Gastrocnemius medialis (tissue), 4 donors: Measurements from ENCODE around the gene EVI5. TPM values are rescaled to one million over a fixed set of nuclear protein-coding genes. Genes with fewer than 3 reads are reported as not detected.
"Not testable (repeated sequence)": the region's sequence is repeated elsewhere in the genome, so short reads cannot be mapped to it uniquely, and the experiment has no call there.

Experiments
- ATAC-seq, 2 donors: fragments of 150-250 bp; one replicate each; pipeline ENCODE4 v1.9.1; 2016
- DNase-seq, 2 donors: peaks; one replicate each; pipeline ENCODE4 v3.0.0-alpha.2; 2019
- H3K27ac ChIP-seq, 4 donors: fragments of 200-600 bp; sonication (generic); 1 replicate in 1 of 4; 2 replicates in 3 of 4; pipeline ENCODE4 v1.5.1; 2016 to 2018; ENCODE audit warnings: mild to moderate bottlenecking in 2 of 4, moderate library complexity in 1 of 4
- H3K27me3 ChIP-seq, 3 donors: fragments of 200-600 bp; sonication (generic) in 2 of 3; 1 replicate in 1 of 3; 2 replicates in 2 of 3; pipeline versions ENCODE4 v1.5.1 to v1.6.0; 2016 to 2019; ENCODE audit warnings: mild to moderate bottlenecking in 1 of 3, moderate library complexity in 1 of 3
- H3K36me3 ChIP-seq, 2 donors: fragments of 200-600 bp; sonication (generic) in 1 of 2; one replicate each; pipeline ENCODE4 v1.5.1; 2017 to 2018
- H3K4me1 ChIP-seq, 2 donors: fragments of 200-600 bp; sonication (generic) in 1 of 2; one replicate each; pipeline ENCODE4 v1.5.1; 2016 to 2017; ENCODE audit warnings: mild to moderate bottlenecking in 2 of 2
- H3K4me3 ChIP-seq, 4 donors: fragments of 200-600 bp; sonication (generic) in 3 of 4; 1 replicate in 1 of 4; 2 replicates in 3 of 4; pipeline ENCODE4 v1.5.1; 2016 to 2019; ENCODE audit warnings: mild to moderate bottlenecking in 2 of 4
- H3K9me3 ChIP-seq, 3 donors: fragments of 200-600 bp; sonication (generic) in 2 of 3; 1 replicate in 1 of 3; 2 replicates in 2 of 3; pipeline ENCODE4 v1.5.1; 2016 to 2019
- CTCF ChIP-seq, 5 experiments: fragments of 450-650 bp in 3 of 5; fragments of 200-600 bp in 2 of 5; sonication (generic) in 2 of 5; IDR thresholded peaks in 4 of 5; conservative IDR thresholded peaks in 1 of 5; 1 replicate in 4 of 5; 2 replicates in 1 of 5; pipeline ENCODE4 v1.5.1; 2016 to 2019; ENCODE audit warnings: antibody characterized with exemption in 5 of 5, mild to moderate bottlenecking in 3 of 5, moderate library complexity in 3 of 5
- POLR2A ChIP-seq, 2 donors: fragments of 450-650 bp; IDR thresholded peaks; one replicate each; pipeline ENCODE4 v1.6.1; 2017; ENCODE audit warnings: antibody characterized with exemption in 2 of 2, mild to moderate bottlenecking in 2 of 2, moderate library complexity in 2 of 2
- in situ Hi-C, 4 donors: fragments of 200-750 bp; cut with MboI; loops; one replicate each; pipeline versions ENCODE4 v1.15.0 to v1.8.0; 2017; ENCODE audit warnings: low sequenced_read_pairs in 4 of 4
- intact Hi-C: fragments of 100-400 bp; cut with DNase I; formaldehyde crosslinking; loops from one replicate; pipeline ENCODE4 v1.15.1; 2023; ENCODE audit warnings: low total_unique reads
- total RNA-seq, 4 donors: library from RNA; depleted of rRNA; stranded (reverse); fragments of >200 nt; gene quantifications; one replicate each; pipeline versions ENCODE4 v1.1.0 to v1.2.3, GENCODE V29; 2016

Gene EVI5
- total RNA-seq, 4 donors from 2014 or later = 4.6 to 12.5 (median 8.2) TPM

- no peak for TF ChIP-seq POLR2A (IDR thresholded peaks at IDR 0.05)
- no peak for TF ChIP-seq CTCF (IDR thresholded peaks at IDR 0.05 in 4 of 5, conservative IDR thresholded peaks at IDR 0.05 in 1 of 5)
- Histone ChIP-seq H3K36me3 (no peaks in the 10 kb centered on the region), H3K4me3 (no peak overlapping the region), H3K27ac (no peak overlapping the region), H3K27me3 (no peaks in the 10 kb centered on the region), H3K4me1 (no peaks in the 10 kb centered on the region), H3K9me3 (no peaks in the 10 kb centered on the region)
- intact Hi-C loops = no loop called here
- ATAC-seq (no peak), DNase-seq (no peak)
- in situ Hi-C loops = no loop called here
Observed at GRCh38 chr1:92736395-92736794, 48.5 kb downstream of the EVI5 start.

DNA sequence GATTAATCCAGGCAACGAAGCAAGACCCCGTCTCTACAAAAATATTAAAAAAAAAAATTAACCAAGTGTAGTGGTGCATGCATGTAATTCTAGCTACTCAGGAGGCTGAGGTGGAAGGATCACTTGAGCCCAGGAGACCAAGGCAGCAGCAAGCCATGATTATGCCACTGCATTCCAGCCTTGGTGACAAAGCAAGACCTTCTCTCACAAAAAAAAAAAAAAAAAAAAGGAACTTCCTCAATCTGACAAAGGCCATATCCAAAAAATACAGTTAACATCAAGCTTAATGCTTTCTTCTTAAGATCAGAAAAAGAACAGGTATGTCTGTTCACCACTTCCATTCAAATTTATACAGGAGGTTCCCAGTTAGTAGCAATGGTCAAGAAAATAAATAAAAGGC, 54.4 kb downstream of the EVI5 start:
- H3K4me3 ChIP-seq = no peak overlapping the region
- ATAC-seq (no peak), DNase-seq (no peak)
- H3K36me3 ChIP-seq = no peaks in the 10 kb centered on the region
- no peaks in the 10 kb centered on the region for H3K9me3 ChIP-seq
- in situ Hi-C loops = no loop called here
- no peak overlapping the region for H3K27ac ChIP-seq
- H3K27me3 ChIP-seq = no peaks in the 10 kb centered on the region
- TF ChIP-seq POLR2A (IDR thresholded peaks at IDR 0.05) (no peak), CTCF (IDR thresholded peaks at IDR 0.05 in 4 of 5, conservative IDR thresholded peaks at IDR 0.05 in 1 of 5) (no peak)
- intact Hi-C loops = no loop called here
- no peaks in the 10 kb centered on the region for H3K4me1 ChIP-seq

GRCh38 chr1:92728697-92729096, 56.2 kb downstream of the EVI5 start:
- Histone ChIP-seq H3K27ac (no peak overlapping the region), H3K36me3 (no peaks in the 10 kb centered on the region), H3K4me1 (no peaks in the 10 kb centered on the region), H3K27me3 (no peaks in the 10 kb centered on the region), H3K9me3 (no peaks in the 10 kb centered on the region), H3K4me3 (no peak overlapping the region)
- DNase-seq (no peak), ATAC-seq (no peak)
- TF ChIP-seq POLR2A (IDR thresholded peaks at IDR 0.05) (no peak), CTCF (IDR thresholded peaks at IDR 0.05 in 4 of 5, conservative IDR thresholded peaks at IDR 0.05 in 1 of 5) (no peak)
- intact Hi-C loops (no loop called here), in situ Hi-C loops (no loop called here)

DNA sequence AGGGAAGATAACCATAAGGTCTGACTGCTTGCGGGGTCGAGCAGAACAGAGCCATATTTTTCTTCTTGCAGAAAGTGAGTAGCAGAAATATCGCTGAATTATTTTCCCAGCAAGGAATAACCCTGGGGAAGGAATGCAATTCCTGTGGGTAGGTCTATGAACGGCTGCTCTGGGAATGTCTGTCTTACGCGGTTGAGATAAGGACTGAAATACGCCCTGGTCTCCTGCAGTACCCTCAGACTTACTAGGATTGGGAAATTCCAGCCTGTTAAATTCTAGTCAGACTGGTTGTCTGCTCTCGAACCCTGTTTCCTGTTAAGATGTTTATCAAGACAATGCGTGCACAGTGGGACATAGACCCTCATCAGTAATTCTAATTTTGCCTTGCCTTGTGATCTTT, 61.2 kb downstream of the EVI5 start:
- H3K4me3 ChIP-seq, intact Hi-C loops, H3K27me3 ChIP-seq, in situ Hi-C loops, H3K9me3 ChIP-seq, ATAC-seq, H3K4me1 ChIP-seq, H3K36me3 ChIP-seq, H3K27ac ChIP-seq, DNase-seq: not testable (repeated sequence)

DNA sequence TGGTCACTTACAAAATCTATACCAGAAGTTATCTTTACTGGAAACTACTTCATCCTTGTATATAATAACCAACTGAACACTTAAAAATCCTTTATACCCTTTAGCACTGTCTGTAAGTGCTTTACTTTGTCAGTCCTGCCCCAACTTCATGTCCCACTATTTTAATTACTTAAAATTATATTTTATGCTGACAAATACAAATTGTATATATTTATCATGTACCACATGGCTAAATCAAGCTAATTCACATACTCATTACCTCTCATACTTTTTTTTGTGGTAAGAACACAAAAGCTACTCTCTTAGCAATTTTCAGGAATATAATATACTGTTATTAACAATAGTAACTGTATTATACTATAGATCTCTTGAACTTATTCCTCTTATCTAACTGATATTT, 63.0 kb downstream of the EVI5 start:
- ATAC-seq (no peak), DNase-seq (no peak)
- Histone ChIP-seq H3K27me3 (no peaks in the 10 kb centered on the region), H3K4me1 (no peaks in the 10 kb centered on the region), H3K36me3 (no peaks in the 10 kb centered on the region), H3K9me3 (no peaks in the 10 kb centered on the region), H3K4me3 (no peak overlapping the region), H3K27ac (no peak overlapping the region)
- in situ Hi-C loops = no loop called here
- no peak for TF ChIP-seq POLR2A (IDR thresholded peaks at IDR 0.05)
- no peak for TF ChIP-seq CTCF (IDR thresholded peaks at IDR 0.05 in 4 of 5, conservative IDR thresholded peaks at IDR 0.05 in 1 of 5)
- intact Hi-C loops = no loop called here

- H3K9me3 ChIP-seq, in situ Hi-C loops: not testable (repeated sequence)
Observed at GRCh38 chr1:92721157-92721556, 63.8 kb downstream of the EVI5 start.

DNA sequence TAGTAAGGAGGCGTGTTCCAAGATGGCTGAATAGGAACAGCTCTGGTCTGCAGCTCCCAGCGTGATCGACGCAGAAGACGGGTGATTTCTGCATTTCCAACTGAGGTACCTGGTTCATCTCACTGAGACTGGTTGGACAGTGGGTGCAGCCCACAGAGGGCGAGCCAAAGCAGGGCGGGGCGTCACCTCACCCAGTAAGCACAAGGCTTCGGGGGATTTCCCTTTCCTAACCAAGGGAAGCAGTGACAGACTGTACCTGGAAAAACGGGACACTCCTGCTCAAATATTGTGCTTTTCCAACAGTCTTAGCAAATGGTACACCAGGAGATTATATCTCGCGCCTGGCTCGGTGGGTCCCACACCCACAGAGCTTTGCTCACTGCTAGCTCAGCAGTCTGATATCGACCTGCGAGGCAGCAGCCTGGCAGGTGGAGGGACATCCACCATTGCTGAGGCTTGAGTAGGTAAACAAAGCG, 69.4 kb downstream of the EVI5 start:
- H3K27ac ChIP-seq, H3K27me3 ChIP-seq, H3K9me3 ChIP-seq, H3K4me3 ChIP-seq, intact Hi-C loops, in situ Hi-C loops, DNase-seq, H3K36me3 ChIP-seq, ATAC-seq: not testable (repeated sequence)
- H3K4me1 ChIP-seq = peaks cover 11 to 13% of the 10 kb centered on the region in 2 donors

More at GRCh38 chr1:92721157-92721556, 63.8 kb downstream of the EVI5 start:
- H3K27ac ChIP-seq, H3K27me3 ChIP-seq, DNase-seq, intact Hi-C loops, H3K36me3 ChIP-seq, ATAC-seq, H3K4me1 ChIP-seq, H3K4me3 ChIP-seq: not testable (repeated sequence)
